ENCODE data around the gene TMEM259.
A peak's percentile ranks its signal among the peaks of the same experiment; 100 is the strongest.

The TMEM259 gene

GRCh38 chr19:1016647-1017114 lies 4.2 kb downstream of the TMEM259 start:
- H3K4me3 ChIP-seq (ENCODE audit: low read depth, low read length), result no peak overlapping the region
- TF ChIP-seq CTCF (IDR thresholded peaks at IDR 0.05; ENCODE audit: low read depth, low read length), result no peak
- in situ Hi-C loops (cut with HindIII; ENCODE audit: low sequenced_read_pairs), result no loop called here
- DNase-seq (ENCODE audit: low read depth, low spot score), result peak; percentile 48

GRCh38 chr19:1015782-1016646 lies 4.9 kb downstream of the TMEM259 start:
- in situ Hi-C loops (cut with HindIII; ENCODE audit: low sequenced_read_pairs), result no loop called here
- TF ChIP-seq CTCF (IDR thresholded peaks at IDR 0.05; ENCODE audit: low read depth, low read length), result no peak
- H3K4me3 ChIP-seq (ENCODE audit: low read depth, low read length), result no peak overlapping the region
- no peak for DNase-seq (ENCODE audit: low read depth, low spot score)

- TF ChIP-seq CTCF (IDR thresholded peaks at IDR 0.05; ENCODE audit: low read depth, low read length), result no peak
- DNase-seq (ENCODE audit: low read depth, low spot score), result no peak
- H3K4me3 ChIP-seq (ENCODE audit: low read depth, low read length), result no peak overlapping the region
- in situ Hi-C loops (cut with HindIII; ENCODE audit: low sequenced_read_pairs), result no loop called here
These were observed 5.7 kb downstream of the TMEM259 start for GRCh38 chr19:1015061-1015781.

GRCh38 chr19:1014161-1015060 lies 6.5 kb downstream of the TMEM259 start:
- DNase-seq (ENCODE audit: low read depth, low spot score), result no peak
- H3K4me3 ChIP-seq (ENCODE audit: low read depth, low read length), result no peak overlapping the region
- in situ Hi-C loops (cut with HindIII; ENCODE audit: low sequenced_read_pairs), result no loop called here

GRCh38 chr19:1013218-1013617 lies 7.7 kb downstream of the TMEM259 start:
- no peak overlapping the region for H3K4me3 ChIP-seq (ENCODE audit: low read depth, low read length)
- in situ Hi-C loops (cut with HindIII; ENCODE audit: low sequenced_read_pairs), result no loop called here
- no peak for TF ChIP-seq CTCF (IDR thresholded peaks at IDR 0.05; ENCODE audit: low read depth, low read length)
- DNase-seq (ENCODE audit: low read depth, low spot score), result no peak

More at GRCh38 chr19:1014161-1015060, 6.5 kb downstream of the TMEM259 start:
- no peak for TF ChIP-seq CTCF (IDR thresholded peaks at IDR 0.05; ENCODE audit: low read depth, low read length)

- in situ Hi-C loops (cut with HindIII; ENCODE audit: low sequenced_read_pairs), result no loop called here
- no peak for TF ChIP-seq CTCF (IDR thresholded peaks at IDR 0.05; ENCODE audit: low read depth, low read length)
- no peak overlapping the region for H3K4me3 ChIP-seq (ENCODE audit: low read depth, low read length)
- DNase-seq (ENCODE audit: low read depth, low spot score), result no peak
These were observed 8.6 kb downstream of the TMEM259 start for GRCh38 chr19:1012334-1012733.

All from astrocyte of the spinal cord (primary cell).